ENCODE data around the gene NSG1. TPM values are rescaled to one million over a fixed set of nuclear protein-coding genes. Genes with fewer than 3 reads are reported as not detected.

The NSG1 gene, protein sequence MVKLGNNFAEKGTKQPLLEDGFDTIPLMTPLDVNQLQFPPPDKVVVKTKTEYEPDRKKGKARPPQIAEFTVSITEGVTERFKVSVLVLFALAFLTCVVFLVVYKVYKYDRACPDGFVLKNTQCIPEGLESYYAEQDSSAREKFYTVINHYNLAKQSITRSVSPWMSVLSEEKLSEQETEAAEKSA
- 9.9 to 13.5 TPM (median 11.3 TPM) in 5 replicates for total RNA-seq (2022; extraction: Qiagen RNA extraction)

DNA sequence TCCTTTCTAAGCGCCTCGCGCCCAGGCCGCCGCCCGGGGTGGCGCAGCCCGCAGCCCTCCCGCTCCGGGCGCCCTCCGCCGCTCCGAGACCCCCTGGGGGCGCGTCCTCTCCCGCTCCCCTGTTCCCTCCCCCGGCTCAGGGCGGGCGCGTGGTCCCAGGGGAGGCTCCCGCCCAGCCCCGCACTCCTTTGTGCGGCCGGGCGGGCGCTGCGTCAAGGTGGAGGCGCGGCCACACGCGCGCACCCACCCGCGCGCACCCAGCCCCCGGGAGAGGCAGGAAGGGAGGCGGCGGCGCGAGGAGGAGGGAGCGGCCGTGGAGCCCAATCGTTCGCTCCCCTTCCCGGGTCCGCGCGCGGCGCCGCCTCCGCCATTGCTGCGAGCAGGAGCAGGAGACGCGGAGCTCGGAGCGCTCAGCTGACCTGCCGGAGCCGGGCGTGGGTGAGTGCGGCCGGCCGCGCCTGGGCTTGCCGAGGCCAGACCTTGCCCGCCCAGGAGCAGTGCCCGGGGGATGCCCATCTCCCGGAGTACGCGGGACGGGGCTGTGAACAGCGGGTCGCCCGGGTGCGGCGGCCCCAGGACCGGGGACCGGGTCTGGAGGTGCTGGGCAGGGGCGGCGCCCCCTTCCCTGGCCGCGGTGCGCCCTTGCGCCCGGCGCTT, at the start of gene NSG1:
TSS of gene NSG1 (plus strand) at position 367 of the 657 bp plus-strand sequence. CDS start 528 bp downstream, outside the sequence.

Other genes starting within 250 kb of the NSG1 start
- not detected in 5 replicates for gene OTOP1, start 160.2 kb upstream of the NSG1 start, total RNA-seq (2022; extraction: Qiagen RNA extraction)
- 8.7 to 11.2 TPM (median 9.9 TPM) in 5 replicates for gene TMEM128, start 138.9 kb upstream of the NSG1 start, total RNA-seq (2022; extraction: Qiagen RNA extraction)
- gene LYAR, start 96.9 kb upstream of the NSG1 start, total RNA-seq (2022; extraction: Qiagen RNA extraction), result 28.2 to 34.5 TPM (median 32.8 TPM) in 5 replicates
- 2.5 to 3.0 TPM (median 2.7 TPM) in 5 replicates for gene ZBTB49, start 96.9 kb upstream of the NSG1 start, total RNA-seq (2022; extraction: Qiagen RNA extraction)
- gene STX18, start 154.9 kb downstream of the NSG1 start, total RNA-seq (2022; extraction: Qiagen RNA extraction), result 21.9 to 23.8 TPM (median 23.1 TPM) in 5 replicates

Data from A549 treated with dexamethasone at 1 μM for 4 hours (cell line).